Liver (tissue), 9 donors: Measurements from ENCODE around the gene LRRC8B. TPM values are rescaled to one million over a fixed set of nuclear protein-coding genes. Genes with fewer than 3 reads are reported as not detected.

Source experiments
- DNase-seq: peaks from one replicate; pipeline ENCODE4 v3.0.0-alpha.2; 2017; ENCODE audit warnings: low spot score
- H3K27ac ChIP-seq, 2 donors: one replicate each; pipeline ENCODE4 v1.7.0; 2013; ENCODE audit warnings: inconsistent platforms in 2 of 2, low read length in 2 of 2, control low read depth in 1 of 2, low read depth in 1 of 2, mild to moderate bottlenecking in 1 of 2
- H3K27me3 ChIP-seq, 4 donors: one replicate each; pipeline versions ENCODE4 v1.6.1 to v1.7.0; 2013; ENCODE audit warnings: low read length in 3 of 4, inconsistent platforms in 1 of 4, mild to moderate bottlenecking in 1 of 4, moderate library complexity in 1 of 4; ENCODE audit not compliant: control insufficient read depth in 4 of 4, insufficient read depth in 4 of 4
- H3K36me3 ChIP-seq, 4 donors: one replicate each; pipeline versions ENCODE4 v1.6.1 to v1.7.0; 2013; ENCODE audit warnings: low read length in 3 of 4, mild to moderate bottlenecking in 3 of 4, low read depth in 1 of 4, moderate library complexity in 1 of 4; ENCODE audit not compliant: control insufficient read depth in 4 of 4, insufficient read depth in 3 of 4
- H3K4me1 ChIP-seq, 4 donors: one replicate each; pipeline versions ENCODE4 v1.6.1 to v1.7.0; 2013; ENCODE audit warnings: low read length in 3 of 4, mild to moderate bottlenecking in 3 of 4, moderate library complexity in 1 of 4; ENCODE audit not compliant: control insufficient read depth in 4 of 4, insufficient read depth in 4 of 4
- H3K4me3 ChIP-seq, 3 donors: one replicate each; pipeline versions ENCODE4 v1.6.1 to v1.7.0; 2013; ENCODE audit warnings: low read length in 3 of 3, control low read depth in 1 of 3, low read depth in 1 of 3, mild to moderate bottlenecking in 1 of 3
- H3K9ac ChIP-seq, 2 donors: one replicate each; pipeline ENCODE4 v1.7.0; 2013; ENCODE audit warnings: low read length in 2 of 2, mild to moderate bottlenecking in 2 of 2, moderate library complexity in 2 of 2, control low read depth in 1 of 2, low read depth in 1 of 2
- H3K9me3 ChIP-seq, 4 donors: one replicate each; pipeline versions ENCODE4 v1.6.1 to v1.7.0; 2013; ENCODE audit warnings: low read length in 3 of 4; ENCODE audit not compliant: control insufficient read depth in 4 of 4
- ATF3 ChIP-seq: IDR thresholded peaks from 2 replicates; pipeline ENCODE4 v1.6.1; 2016; ENCODE audit warnings: antibody characterized with exemption
- CTCF ChIP-seq: fragments of 150-350 bp; IDR thresholded peaks from 2 replicates; pipeline ENCODE4 v1.5.1; 2017; ENCODE audit warnings: improper control_type of control experiment, low read depth, low read length; ENCODE audit not compliant: missing input control
- EGR1 ChIP-seq, 2 donors: IDR thresholded peaks; 2 replicates each; pipeline ENCODE4 v1.6.1; 2016 to 2018; ENCODE audit warnings: antibody characterized with exemption in 2 of 2, low read depth in 2 of 2
- FOXA1 ChIP-seq: IDR thresholded peaks from 2 replicates; pipeline ENCODE4 v1.6.1; 2016; ENCODE audit warnings: antibody characterized with exemption
- GABPA ChIP-seq, 2 donors: IDR thresholded peaks in 1 of 2; conservative IDR thresholded peaks in 1 of 2; 2 replicates each; pipeline ENCODE4 v1.6.1; 2016; ENCODE audit warnings: antibody characterized with exemption in 2 of 2, mild to moderate bottlenecking in 1 of 2, moderate library complexity in 1 of 2
- HNF4A ChIP-seq, 2 donors: conservative IDR thresholded peaks; 2 replicates each; pipeline ENCODE4 v1.6.1; 2016; ENCODE audit warnings: antibody characterized with exemption in 2 of 2, mild to moderate bottlenecking in 2 of 2
- HNF4G ChIP-seq: IDR thresholded peaks from 2 replicates; pipeline ENCODE4 v1.6.1; 2016; ENCODE audit warnings: antibody characterized with exemption
- JUND ChIP-seq, 2 donors: IDR thresholded peaks; 2 replicates each; pipeline ENCODE4 v1.6.1; 2016; ENCODE audit warnings: antibody characterized with exemption in 2 of 2
- NR2F2 ChIP-seq: IDR thresholded peaks from 2 replicates; pipeline ENCODE4 v1.6.1; 2016; ENCODE audit warnings: antibody characterized with exemption
- RAD21 ChIP-seq, 2 donors: IDR thresholded peaks; 2 replicates each; pipeline ENCODE4 v1.6.1; 2016; ENCODE audit warnings: antibody characterized with exemption in 2 of 2, mild to moderate bottlenecking in 2 of 2
- RXRA ChIP-seq, 2 donors: IDR thresholded peaks; 2 replicates each; pipeline ENCODE4 v1.6.1; 2017 to 2018; ENCODE audit warnings: antibody characterized with exemption in 2 of 2, mild to moderate bottlenecking in 1 of 2
- SP1 ChIP-seq: IDR thresholded peaks from 2 replicates; pipeline ENCODE4 v1.6.1; 2018; ENCODE audit warnings: antibody characterized with exemption, mild to moderate bottlenecking
- TAF1 ChIP-seq: conservative IDR thresholded peaks from 2 replicates; pipeline ENCODE4 v1.6.1; 2016; ENCODE audit warnings: antibody characterized with exemption, mild to moderate bottlenecking
- YY1 ChIP-seq: IDR thresholded peaks from 2 replicates; pipeline ENCODE4 v1.6.1; 2016; ENCODE audit warnings: antibody characterized with exemption, mild to moderate bottlenecking
- WGBS: extraction: QIAGEN DNeasy Blood & Tissue Kit; methylation state at CpG from one replicate; pipeline ENCODE4 v1.1.7; 2013; 5-methylcytosine and 5-hydroxymethylcytosine counted together
- polyA plus RNA-seq, 2 donors: library from polyadenylated mRNA; stranded (reverse) in 1 of 2; unstranded in 1 of 2; fragments of 200-250 nt in 1 of 2; fragments of >200 nt in 1 of 2; fragmentation: Nextera tagmentation in 1 of 2; extraction: Ambion mirVana in 1 of 2; gene quantifications; one replicate each; pipeline versions ENCODE4 v1.2.1 to v1.2.3, GENCODE V29; 2013 to 2015
- total RNA-seq, 2 donors: library from RNA; depleted of rRNA; stranded (reverse); fragments of >200 nt; gene quantifications; one replicate each; pipeline ENCODE4 v1.2.3, GENCODE V29; 2014
- TF ChIP-seq, protein P1 (sequence below): IDR thresholded peaks from 2 replicates; pipeline ENCODE4 v1.6.1; 2016; ENCODE audit warnings: antibody characterized with exemption
- TF ChIP-seq, protein P2 (sequence below): IDR thresholded peaks from 2 replicates; pipeline ENCODE4 v1.6.1; 2016; ENCODE audit warnings: antibody characterized with exemption, mild to moderate bottlenecking
- donor health status: healthy.
- donor health status: healthy.
- donor health status: healthy.
- donor health status: healthy.
- donor health status: healthy.

LRRC8B gene
- total and polyA plus RNA-seq, 4 donors, result 1.2 to 4.3 (median 2.5) TPM

- Histone ChIP-seq H3K27me3 (no peaks in the 10 kb centered on the region), H3K4me3 (no peak overlapping the region), H3K4me1 (no peaks in the 10 kb centered on the region), H3K9ac (no peak overlapping the region), H3K27ac (peak overlapping the region in 1 of 2 donors; percentile 28), H3K36me3 (no peaks in the 10 kb centered on the region), H3K9me3 (no peaks in the 10 kb centered on the region)
- TF ChIP-seq ATF3, result no peak
- no peak for TF ChIP-seq YY1
- TF ChIP-seq EGR1 (IDR thresholded peaks at IDR 0.05; ENCODE audit: low read depth in 2 of 2), result no peak
- TF ChIP-seq, protein P1, sequence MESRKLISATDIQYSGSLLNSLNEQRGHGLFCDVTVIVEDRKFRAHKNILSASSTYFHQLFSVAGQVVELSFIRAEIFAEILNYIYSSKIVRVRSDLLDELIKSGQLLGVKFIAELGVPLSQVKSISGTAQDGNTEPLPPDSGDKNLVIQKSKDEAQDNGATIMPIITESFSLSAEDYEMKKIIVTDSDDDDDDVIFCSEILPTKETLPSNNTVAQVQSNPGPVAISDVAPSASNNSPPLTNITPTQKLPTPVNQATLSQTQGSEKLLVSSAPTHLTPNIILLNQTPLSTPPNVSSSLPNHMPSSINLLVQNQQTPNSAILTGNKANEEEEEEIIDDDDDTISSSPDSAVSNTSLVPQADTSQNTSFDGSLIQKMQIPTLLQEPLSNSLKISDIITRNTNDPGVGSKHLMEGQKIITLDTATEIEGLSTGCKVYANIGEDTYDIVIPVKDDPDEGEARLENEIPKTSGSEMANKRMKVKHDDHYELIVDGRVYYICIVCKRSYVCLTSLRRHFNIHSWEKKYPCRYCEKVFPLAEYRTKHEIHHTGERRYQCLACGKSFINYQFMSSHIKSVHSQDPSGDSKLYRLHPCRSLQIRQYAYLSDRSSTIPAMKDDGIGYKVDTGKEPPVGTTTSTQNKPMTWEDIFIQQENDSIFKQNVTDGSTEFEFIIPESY, result no peak
- no peak for TF ChIP-seq TAF1
- no peak for TF ChIP-seq NR2F2
- no peak for TF ChIP-seq HNF4A (conservative IDR thresholded peaks at IDR 0.05)
- no peak for TF ChIP-seq HNF4G
- TF ChIP-seq FOXA1, result no peak
- TF ChIP-seq GABPA (IDR thresholded peaks at IDR 0.05 in 1 of 2, conservative IDR thresholded peaks at IDR 0.05 in 1 of 2), result no peak
- WGBS, result 82% methylated on average over 5 of the region's 5 CpGs
- no peak for DNase-seq
Measured at GRCh38 chr1:89607586-89608318, 83.1 kb downstream of the LRRC8B start.

GRCh38 chr1:89608319-89608983 lies 83.8 kb downstream of the LRRC8B start:
- Histone ChIP-seq H3K36me3 (no peaks in the 10 kb centered on the region), H3K4me1 (no peaks in the 10 kb centered on the region), H3K27ac (peak overlapping the region in 1 of 2 donors; percentile 28), H3K27me3 (no peaks in the 10 kb centered on the region), H3K9ac (no peak overlapping the region), H3K4me3 (no peak overlapping the region), H3K9me3 (no peaks in the 10 kb centered on the region)
- no peak for DNase-seq
- 70% methylated on average over 9 of the region's 9 CpGs for WGBS
- no peak for TF ChIP-seq JUND (IDR thresholded peaks at IDR 0.05)
- TF ChIP-seq, protein P1, result no peak
- no peak for TF ChIP-seq CTCF
- no peak for TF ChIP-seq YY1
- no peak for TF ChIP-seq HNF4G
- TF ChIP-seq NR2F2, result no peak
- no peak for TF ChIP-seq GABPA (IDR thresholded peaks at IDR 0.05 in 1 of 2, conservative IDR thresholded peaks at IDR 0.05 in 1 of 2)
- TF ChIP-seq FOXA1, result no peak
- no peak for TF ChIP-seq SP1
- TF ChIP-seq HNF4A (conservative IDR thresholded peaks at IDR 0.05), result no peak
- TF ChIP-seq EGR1 (IDR thresholded peaks at IDR 0.05; ENCODE audit: low read depth in 2 of 2), result no peak
- no peak for TF ChIP-seq ATF3
- TF ChIP-seq, protein P2, sequence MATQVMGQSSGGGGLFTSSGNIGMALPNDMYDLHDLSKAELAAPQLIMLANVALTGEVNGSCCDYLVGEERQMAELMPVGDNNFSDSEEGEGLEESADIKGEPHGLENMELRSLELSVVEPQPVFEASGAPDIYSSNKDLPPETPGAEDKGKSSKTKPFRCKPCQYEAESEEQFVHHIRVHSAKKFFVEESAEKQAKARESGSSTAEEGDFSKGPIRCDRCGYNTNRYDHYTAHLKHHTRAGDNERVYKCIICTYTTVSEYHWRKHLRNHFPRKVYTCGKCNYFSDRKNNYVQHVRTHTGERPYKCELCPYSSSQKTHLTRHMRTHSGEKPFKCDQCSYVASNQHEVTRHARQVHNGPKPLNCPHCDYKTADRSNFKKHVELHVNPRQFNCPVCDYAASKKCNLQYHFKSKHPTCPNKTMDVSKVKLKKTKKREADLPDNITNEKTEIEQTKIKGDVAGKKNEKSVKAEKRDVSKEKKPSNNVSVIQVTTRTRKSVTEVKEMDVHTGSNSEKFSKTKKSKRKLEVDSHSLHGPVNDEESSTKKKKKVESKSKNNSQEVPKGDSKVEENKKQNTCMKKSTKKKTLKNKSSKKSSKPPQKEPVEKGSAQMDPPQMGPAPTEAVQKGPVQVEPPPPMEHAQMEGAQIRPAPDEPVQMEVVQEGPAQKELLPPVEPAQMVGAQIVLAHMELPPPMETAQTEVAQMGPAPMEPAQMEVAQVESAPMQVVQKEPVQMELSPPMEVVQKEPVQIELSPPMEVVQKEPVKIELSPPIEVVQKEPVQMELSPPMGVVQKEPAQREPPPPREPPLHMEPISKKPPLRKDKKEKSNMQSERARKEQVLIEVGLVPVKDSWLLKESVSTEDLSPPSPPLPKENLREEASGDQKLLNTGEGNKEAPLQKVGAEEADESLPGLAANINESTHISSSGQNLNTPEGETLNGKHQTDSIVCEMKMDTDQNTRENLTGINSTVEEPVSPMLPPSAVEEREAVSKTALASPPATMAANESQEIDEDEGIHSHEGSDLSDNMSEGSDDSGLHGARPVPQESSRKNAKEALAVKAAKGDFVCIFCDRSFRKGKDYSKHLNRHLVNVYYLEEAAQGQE, result no peak
- TF ChIP-seq RAD21 (IDR thresholded peaks at IDR 0.05), result no peak
- TF ChIP-seq TAF1, result no peak
- TF ChIP-seq RXRA (IDR thresholded peaks at IDR 0.05), result no peak
